ENCODE measurements around the gene GRHL3. TPM values are rescaled to one million over a fixed set of nuclear protein-coding genes. Genes with fewer than 3 reads are reported as not detected.

GRHL3 gene
- total RNA-seq, 4 donors from 2014 or later, result not detected

DNA sequence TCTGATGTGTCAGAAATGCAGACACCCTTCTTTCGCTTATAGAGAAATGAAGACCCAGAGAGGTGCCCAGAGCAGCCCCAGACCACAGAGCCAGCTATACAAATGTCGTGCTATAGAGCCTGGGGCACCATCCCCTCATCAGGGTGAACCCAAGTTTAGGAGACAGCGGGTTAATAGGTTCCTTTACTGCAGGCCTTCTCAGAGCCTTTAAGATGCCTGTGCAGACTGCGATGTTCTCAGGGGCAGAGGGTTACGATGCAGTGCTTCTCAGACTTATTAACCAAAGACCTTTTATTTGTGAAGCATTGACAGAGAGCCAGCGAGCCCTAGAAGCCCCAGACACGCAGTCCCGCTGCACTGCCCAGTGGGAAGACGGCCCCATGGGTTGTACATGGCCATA lies 47.5 kb downstream of the GRHL3 start:
- no peaks in the 10 kb centered on the region for H3K9me3 ChIP-seq
- DNase-seq, result no peak
- no peaks in the 10 kb centered on the region for H3K36me3 ChIP-seq
- intact Hi-C loops (cut with DNase I; ENCODE audit: low total_unique reads), result no loop called here
- no peaks in the 10 kb centered on the region for H3K27me3 ChIP-seq
- 88% methylated on average over 9 of the region's 9 CpGs; no CpG with 5 or more reads in 1 of the 2 donors for WGBS, 2 donors (ENCODE audit: low coverage in 1 of 2)
- TF ChIP-seq EP300 (IDR thresholded peaks at IDR 0.05; ENCODE audit: low read depth), result no peak
- TF ChIP-seq POLR2A (IDR thresholded peaks at IDR 0.05), result no peak
- no peak for TF ChIP-seq POLR2AphosphoS5 (IDR thresholded peaks at IDR 0.05)
- no peak for TF ChIP-seq CTCF (IDR thresholded peaks at IDR 0.05)
- H3K4me1 ChIP-seq, result peaks cover 3 to 21% (median 18%) of the 10 kb centered on the region in 4 donors
- no peak overlapping the region for H3K4me3 ChIP-seq
- no peak overlapping the region for H3K27ac ChIP-seq
- in situ Hi-C loops (cut with MboI; ENCODE audit: low pct_ligation_motif_present in 1 of 4, low pct_unique_long_range_greater_than_20kb in 1 of 4, low sequenced_read_pairs in 3 of 4), result no loop called here

GRCh38 chr1:24369199-24369598 lies 50.0 kb downstream of the GRHL3 start:
- H3K27ac ChIP-seq, result no peak overlapping the region
- H3K36me3 ChIP-seq, result no peaks in the 10 kb centered on the region
- no peak overlapping the region for H3K4me3 ChIP-seq
- H3K27me3 ChIP-seq, result no peaks in the 10 kb centered on the region
- no peaks in the 10 kb centered on the region for H3K9me3 ChIP-seq
- TF ChIP-seq CTCF (IDR thresholded peaks at IDR 0.05) (no peak), EP300 (IDR thresholded peaks at IDR 0.05; ENCODE audit: low read depth) (no peak), POLR2AphosphoS5 (IDR thresholded peaks at IDR 0.05) (no peak), POLR2A (IDR thresholded peaks at IDR 0.05) (no peak)
- 89 to 91% methylated on average over 4 of the region's 4 CpGs for WGBS, 2 donors (ENCODE audit: low coverage in 1 of 2)
- no peak for DNase-seq
- intact Hi-C loops (cut with DNase I; ENCODE audit: low total_unique reads), result no loop called here
- in situ Hi-C loops (cut with MboI; ENCODE audit: low pct_ligation_motif_present in 1 of 4, low pct_unique_long_range_greater_than_20kb in 1 of 4, low sequenced_read_pairs in 3 of 4), result no loop called here
- H3K4me1 ChIP-seq, result peaks cover 3 to 20% (median 16%) of the 10 kb centered on the region in 4 donors

- H3K27ac ChIP-seq, result no peak overlapping the region
- WGBS, 2 donors (ENCODE audit: low coverage in 1 of 2), result 95 to 99% methylated on average over 4 of the region's 4 CpGs
- no peaks in the 10 kb centered on the region for H3K27me3 ChIP-seq
- DNase-seq, result no peak
- H3K4me1 ChIP-seq, result peaks cover 1 to 14% (median 11%) of the 10 kb centered on the region in 4 donors
- H3K4me3 ChIP-seq, result no peak overlapping the region
- no peaks in the 10 kb centered on the region for H3K36me3 ChIP-seq
- H3K9me3 ChIP-seq, result no peaks in the 10 kb centered on the region
- in situ Hi-C loops (cut with MboI; ENCODE audit: low pct_ligation_motif_present in 1 of 4, low pct_unique_long_range_greater_than_20kb in 1 of 4, low sequenced_read_pairs in 3 of 4) (no loop called here), intact Hi-C loops (cut with DNase I; ENCODE audit: low total_unique reads) (no loop called here)
- TF ChIP-seq POLR2A (IDR thresholded peaks at IDR 0.05) (no peak), POLR2AphosphoS5 (IDR thresholded peaks at IDR 0.05) (no peak), EP300 (IDR thresholded peaks at IDR 0.05; ENCODE audit: low read depth) (no peak), CTCF (IDR thresholded peaks at IDR 0.05) (no peak)
Observed at GRCh38 chr1:24369801-24370200, 50.6 kb downstream of the GRHL3 start.

DNA sequence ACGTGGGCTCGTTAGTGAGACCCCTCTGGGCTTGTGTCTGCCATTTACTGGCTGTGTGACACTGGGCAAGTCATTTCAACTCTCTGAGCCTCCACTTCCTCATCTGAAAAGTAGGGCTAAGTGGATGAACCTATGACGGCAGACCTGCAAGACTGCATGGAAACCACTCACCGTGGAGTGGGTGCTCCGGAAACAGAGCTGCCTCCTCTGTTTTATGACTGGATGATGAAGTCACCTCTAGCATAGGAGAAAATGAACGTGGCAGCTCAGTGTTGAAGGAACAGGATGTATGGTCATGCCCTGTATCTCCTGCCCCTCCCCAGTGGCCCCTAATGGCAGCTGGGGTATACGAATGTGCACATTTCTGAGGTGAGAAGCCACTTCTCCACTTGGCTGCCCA lies 53.9 kb downstream of the GRHL3 start:
- DNase-seq, result no peak
- H3K9me3 ChIP-seq, result no peaks in the 10 kb centered on the region
- no peak overlapping the region for H3K4me3 ChIP-seq
- H3K27me3 ChIP-seq, result no peaks in the 10 kb centered on the region
- no peaks in the 10 kb centered on the region for H3K36me3 ChIP-seq
- H3K4me1 ChIP-seq, result no peaks in the 10 kb centered on the region
- H3K27ac ChIP-seq, result no peak overlapping the region
- 50 to 69% methylated on average over 1 to 7 of the region's 7 CpGs for WGBS, 2 donors (ENCODE audit: low coverage in 1 of 2)
- intact Hi-C loops (cut with DNase I; ENCODE audit: low total_unique reads) (no loop called here), in situ Hi-C loops (cut with MboI; ENCODE audit: low pct_ligation_motif_present in 1 of 4, low pct_unique_long_range_greater_than_20kb in 1 of 4, low sequenced_read_pairs in 3 of 4) (no loop called here)
- TF ChIP-seq EP300 (IDR thresholded peaks at IDR 0.05; ENCODE audit: low read depth), result no peak
- no peak for TF ChIP-seq POLR2AphosphoS5 (IDR thresholded peaks at IDR 0.05)
- TF ChIP-seq CTCF (IDR thresholded peaks at IDR 0.05), result no peak
- TF ChIP-seq POLR2A (IDR thresholded peaks at IDR 0.05), result no peak

Measured in transverse colon (tissue), 4 donors.